Endodermal cell (in vitro differentiated cells): Measurements from ENCODE around the gene PBLD. TPM values are rescaled to one million over a fixed set of nuclear protein-coding genes. Genes with fewer than 3 reads are reported as not detected.

Experiments used
- DNase-seq: peaks from one replicate; pipeline ENCODE4 v3.0.0-alpha.2; 2017
- H3K27ac ChIP-seq: 2 replicates; pipeline ENCODE4 v1.5.1; 2013; ENCODE audit warnings: mild to moderate bottlenecking, low read depth, low read length, moderate library complexity
- H3K27me3 ChIP-seq: 2 replicates; pipeline ENCODE4 v1.6.1; 2013; ENCODE audit warnings: mild to moderate bottlenecking, low read length, moderate library complexity; ENCODE audit not compliant: insufficient read depth, control insufficient read depth, poor library complexity, severe bottlenecking
- H3K36me3 ChIP-seq: 2 replicates; pipeline ENCODE4 v1.7.0; 2013; ENCODE audit warnings: mild to moderate bottlenecking, low read length, moderate library complexity; ENCODE audit not compliant: control insufficient read depth, insufficient read depth
- H3K4me1 ChIP-seq: one replicate; pipeline ENCODE4 v1.7.0; 2013; ENCODE audit warnings: low read length; ENCODE audit not compliant: control insufficient read depth, insufficient read depth
- H3K4me3 ChIP-seq: 2 replicates; pipeline ENCODE4 v1.5.1; 2013; ENCODE audit warnings: mild to moderate bottlenecking, low read length, moderate library complexity
- H3K9ac ChIP-seq: 2 replicates; pipeline ENCODE4 v1.6.1; 2013; ENCODE audit warnings: mild to moderate bottlenecking, low read length, moderate library complexity; ENCODE audit not compliant: poor library complexity, severe bottlenecking; ENCODE audit errors: extremely low read depth
- H3K9me3 ChIP-seq: 2 replicates; pipeline ENCODE4 v1.6.1; 2013; ENCODE audit warnings: mild to moderate bottlenecking, low read length, moderate library complexity; ENCODE audit not compliant: control insufficient read depth
- H3K27ac Mint-ChIP-seq: 2 replicates; pipeline ENCODE4 v1.8.0; 2020; ENCODE audit warnings: mixed read lengths
- H3K27me3 Mint-ChIP-seq: 2 replicates; pipeline ENCODE4 v1.8.0; 2021; ENCODE audit warnings: mild to moderate bottlenecking, mixed read lengths; ENCODE audit not compliant: insufficient read depth
- H3K36me3 Mint-ChIP-seq: 2 replicates; pipeline ENCODE4 v1.8.0; 2020; ENCODE audit warnings: low read depth, mixed read lengths
- H3K4me1 Mint-ChIP-seq: 2 replicates; pipeline ENCODE4 v1.8.0; 2020; ENCODE audit warnings: mixed read lengths
- H3K4me3 Mint-ChIP-seq: 2 replicates; pipeline ENCODE4 v1.8.0; 2020; ENCODE audit warnings: mild to moderate bottlenecking, moderate library complexity, mixed read lengths
- H3K9me3 Mint-ChIP-seq: 2 replicates; pipeline ENCODE4 v1.8.0; 2020; ENCODE audit warnings: mild to moderate bottlenecking, mixed read lengths
- CTCF ChIP-seq: fragments of 200-600 bp; sonication (generic); conservative IDR thresholded peaks from 2 replicates; pipeline ENCODE4 v1.5.0; 2021; ENCODE audit warnings: antibody characterized with exemption, mild to moderate bottlenecking
- WGBS, 2 experiments: methylation state at CpG; one replicate each; pipeline versions ENCODE4 v1.1.5 to v1.1.7; 2013; ENCODE audit warnings: missing lambda C conversion rate in 2 of 2, mixed read lengths in 1 of 2; ENCODE audit not compliant: insufficient coverage in 1 of 2, insufficient read length in 1 of 2; 5-methylcytosine and 5-hydroxymethylcytosine counted together
- total RNA-seq, 2 donors: library from RNA; stranded (reverse); fragmentation: NEBNext Ultra II Directional in 1 of 2; extraction: Animal tissue kit (Norgen Biotek cat#: 25700) in 1 of 2; gene quantifications; 2 replicates in 1 of 2; 3 replicates in 1 of 2; pipeline ENCODE4 v1.2.1, GENCODE V29; 2021

The PBLD gene
- total RNA-seq, 2 donors from 2014 or later, result 5.0 to 5.3 TPM

- WGBS, 2 experiments, result 82 to 93% methylated on average over 3 to 5 of the region's 5 CpGs
- DNase-seq, result no peak
- no peak overlapping the region for H3K4me3 Mint-ChIP-seq
Measured at GRCh38 chr10:68251625-68252495, 80.9 kb downstream of the PBLD start.

GRCh38 chr10:68251151-68251550 is 81.6 kb downstream of the PBLD start:
- H3K36me3 Mint-ChIP-seq, result no peaks in the 10 kb centered on the region
- peaks cover 24% of the 10 kb centered on the region for H3K27me3 Mint-ChIP-seq
- no peak overlapping the region for H3K4me3 ChIP-seq
- 49 to 67% methylated on average over 1 to 7 of the region's 7 CpGs for WGBS, 2 experiments
- no peak for TF ChIP-seq CTCF
- no peaks in the 10 kb centered on the region for H3K27me3 ChIP-seq
- H3K36me3 ChIP-seq, result no peaks in the 10 kb centered on the region
- no peak overlapping the region for H3K9ac ChIP-seq
- H3K4me1 ChIP-seq, result peaks cover 18% of the 10 kb centered on the region
- peaks cover 26% of the 10 kb centered on the region for H3K4me1 Mint-ChIP-seq
- peak; percentile 65 for DNase-seq
- peak overlapping the region; percentile 31 for H3K4me3 Mint-ChIP-seq
- H3K27ac Mint-ChIP-seq, result peak overlapping the region; percentile 69
- H3K9me3 ChIP-seq, result no peaks in the 10 kb centered on the region
- H3K27ac ChIP-seq, result no peak overlapping the region
- H3K9me3 Mint-ChIP-seq, result no peaks in the 10 kb centered on the region

More at GRCh38 chr10:68251625-68252495, 80.9 kb downstream of the PBLD start:
- H3K9ac ChIP-seq, result no peak overlapping the region
- H3K4me1 Mint-ChIP-seq, result peaks cover 26% of the 10 kb centered on the region
- no peaks in the 10 kb centered on the region for H3K9me3 ChIP-seq
- peaks cover 18% of the 10 kb centered on the region for H3K4me1 ChIP-seq
- no peaks in the 10 kb centered on the region for H3K27me3 ChIP-seq
- H3K36me3 Mint-ChIP-seq, result no peaks in the 10 kb centered on the region
- H3K27me3 Mint-ChIP-seq, result peaks cover 23% of the 10 kb centered on the region
- H3K27ac Mint-ChIP-seq, result no peak overlapping the region
- no peaks in the 10 kb centered on the region for H3K36me3 ChIP-seq
- no peak overlapping the region for H3K27ac ChIP-seq
- TF ChIP-seq CTCF, result no peak
- no peaks in the 10 kb centered on the region for H3K9me3 Mint-ChIP-seq
- H3K4me3 ChIP-seq, result no peak overlapping the region

GRCh38 chr10:68249297-68249696 is 83.4 kb downstream of the PBLD start:
- Mint-ChIP-seq H3K9me3 (no peaks in the 10 kb centered on the region), H3K36me3 (no peaks in the 10 kb centered on the region), H3K27ac (no peak overlapping the region), H3K27me3 (peaks cover 21% of the 10 kb centered on the region), H3K4me1 (peaks cover 26% of the 10 kb centered on the region), H3K4me3 (no peak overlapping the region)
- H3K4me3 ChIP-seq, result no peak overlapping the region
- H3K9ac ChIP-seq, result no peak overlapping the region
- no peak for DNase-seq
- no peaks in the 10 kb centered on the region for H3K36me3 ChIP-seq
- 89 to 96% methylated on average over 3 to 4 of the region's 4 CpGs for WGBS, 2 experiments
- TF ChIP-seq CTCF, result no peak
- no peaks in the 10 kb centered on the region for H3K9me3 ChIP-seq
- no peak overlapping the region for H3K27ac ChIP-seq
- H3K27me3 ChIP-seq, result no peaks in the 10 kb centered on the region
- peaks cover 18% of the 10 kb centered on the region for H3K4me1 ChIP-seq
